H9 (cell line): Measurements from ENCODE around the gene PER2. TPM values are rescaled to one million over a fixed set of nuclear protein-coding genes. Genes with fewer than 3 reads are reported as not detected.

Experiments used
- DNase-seq: peaks from one replicate; pipeline ENCODE4 v3.0.0-alpha.2; 2017
- H2AFZ ChIP-seq: one replicate; pipeline ENCODE4 v1.6.1; 2013; ENCODE audit warnings: mild to moderate bottlenecking, low read length, control low read depth, moderate library complexity
- H2AK5ac ChIP-seq: 2 replicates; pipeline ENCODE4 v1.6.1; 2013; ENCODE audit warnings: low read length, control low read depth, mixed read lengths; ENCODE audit not compliant: insufficient read length
- H2BK120ac ChIP-seq: one replicate; pipeline ENCODE4 v1.6.1; 2013; ENCODE audit warnings: low read depth, mild to moderate bottlenecking, low read length, control low read depth, inconsistent platforms; ENCODE audit not compliant: poor library complexity, severe bottlenecking
- H2BK12ac ChIP-seq: 2 replicates; pipeline ENCODE4 v1.6.1; 2013; ENCODE audit warnings: low read length, control low read depth, mixed read lengths, low read depth; ENCODE audit not compliant: insufficient read length
- H2BK15ac ChIP-seq: 2 replicates; pipeline ENCODE4 v1.6.1; 2013; ENCODE audit warnings: low read depth, low read length, control low read depth
- H2BK20ac ChIP-seq: one replicate; pipeline ENCODE4 v1.6.1; 2013; ENCODE audit warnings: low read depth, mild to moderate bottlenecking, low read length, control low read depth, inconsistent platforms; ENCODE audit not compliant: poor library complexity, severe bottlenecking
- H2BK5ac ChIP-seq: 2 replicates; pipeline ENCODE4 v1.6.1; 2013; ENCODE audit warnings: low read length, control low read depth, mixed read lengths; ENCODE audit not compliant: insufficient read length
- H3K14ac ChIP-seq: 2 replicates; pipeline ENCODE4 v1.6.1; 2013; ENCODE audit warnings: low read length, control low read depth; ENCODE audit not compliant: insufficient read depth
- H3K18ac ChIP-seq: 2 replicates; pipeline ENCODE4 v1.6.1; 2013; ENCODE audit warnings: low read depth, mild to moderate bottlenecking, mixed read lengths, low read length, control low read depth; ENCODE audit not compliant: insufficient read length
- H3K23ac ChIP-seq: 2 replicates; pipeline ENCODE4 v1.6.1; 2013; ENCODE audit warnings: low read length, control low read depth, mixed read lengths, low read depth; ENCODE audit not compliant: insufficient read length
- H3K23me2 ChIP-seq: 2 replicates; pipeline ENCODE4 v1.6.1; 2013; ENCODE audit warnings: low read depth, mild to moderate bottlenecking, mixed read lengths, low read length, control low read depth; ENCODE audit not compliant: insufficient read length, poor library complexity, severe bottlenecking
- H3K27ac ChIP-seq: 2 replicates; pipeline ENCODE4 v1.5.1; 2013; ENCODE audit warnings: low read length, control low read depth, mixed read lengths, low read depth; ENCODE audit not compliant: insufficient read length
- H3K27me3 ChIP-seq: 2 replicates; pipeline ENCODE4 v1.6.1; 2013; ENCODE audit warnings: low read length, control low read depth, inconsistent platforms; ENCODE audit not compliant: insufficient read depth
- H3K4ac ChIP-seq: 2 replicates; pipeline ENCODE4 v1.6.1; 2013; ENCODE audit warnings: low read depth, mild to moderate bottlenecking, control low read depth, inconsistent platforms, low read length, moderate library complexity
- H3K4me1 ChIP-seq: 2 replicates; pipeline ENCODE4 v1.6.1; 2013; ENCODE audit warnings: low read length, control low read depth, inconsistent platforms; ENCODE audit not compliant: insufficient read depth
- H3K4me2 ChIP-seq: 2 replicates; pipeline ENCODE4 v1.6.1; 2013; ENCODE audit warnings: low read length, control low read depth, mixed read lengths; ENCODE audit not compliant: insufficient read length, insufficient read depth
- H3K56ac ChIP-seq: 2 replicates; pipeline ENCODE4 v1.6.1; 2013; ENCODE audit warnings: low read depth, mild to moderate bottlenecking, mixed read lengths, low read length, control low read depth; ENCODE audit not compliant: insufficient read length
- H3K79me1 ChIP-seq: 2 replicates; pipeline ENCODE4 v1.6.1; 2013; ENCODE audit warnings: low read depth, mild to moderate bottlenecking, moderate library complexity, low read length, control low read depth, inconsistent platforms; ENCODE audit not compliant: insufficient read depth, poor library complexity, severe bottlenecking
- H3K79me2 ChIP-seq: 2 replicates; pipeline ENCODE4 v1.6.1; 2013; ENCODE audit warnings: low read length, control low read depth, inconsistent platforms; ENCODE audit not compliant: insufficient read depth
- H3K9ac ChIP-seq: 2 replicates; pipeline ENCODE4 v1.6.1; 2013; ENCODE audit warnings: low read length, control low read depth, mixed read lengths; ENCODE audit not compliant: insufficient read length; ENCODE audit errors: extremely low read depth
- H3K9me3 ChIP-seq: one replicate; pipeline ENCODE4 v1.6.1; 2013; ENCODE audit warnings: low read depth, low read length, inconsistent platforms; ENCODE audit not compliant: control insufficient read depth
- H3T11ph ChIP-seq: one replicate; pipeline ENCODE4 v1.6.1; 2013; ENCODE audit warnings: mild to moderate bottlenecking, low read length, control low read depth, inconsistent platforms
- H4K20me1 ChIP-seq: one replicate; pipeline ENCODE4 v1.6.1; 2013; ENCODE audit not compliant: control insufficient read depth, insufficient read length, insufficient read depth
- H4K5ac ChIP-seq: 2 replicates; pipeline ENCODE4 v1.6.1; 2013; ENCODE audit warnings: low read depth, mild to moderate bottlenecking, mixed read lengths, low read length, control low read depth; ENCODE audit not compliant: insufficient read length
- H4K8ac ChIP-seq: replicated peaks from 2 replicates; pipeline ENCODE4 v1.6.1; 2013; ENCODE audit warnings: low read length, control low read depth, mixed read lengths, low read depth; ENCODE audit not compliant: insufficient read length
- H4K91ac ChIP-seq: 2 replicates; pipeline ENCODE4 v1.6.1; 2013; ENCODE audit warnings: low read depth, mild to moderate bottlenecking, moderate library complexity, mixed read lengths, low read length, control low read depth; ENCODE audit not compliant: insufficient read length
- H3K27ac Mint-ChIP-seq, 3 experiments: 2 replicates in 2 of 3; 3 replicates in 1 of 3; pipeline ENCODE4 v1.8.0; 2020 to 2021; ENCODE audit warnings: mixed read lengths in 3 of 3, mild to moderate bottlenecking in 1 of 3, moderate library complexity in 1 of 3
- H3K27me3 Mint-ChIP-seq: 2 replicates; pipeline ENCODE4 v1.8.0; 2021; ENCODE audit warnings: low read depth, mild to moderate bottlenecking, moderate library complexity, mixed read lengths
- H3K36me3 Mint-ChIP-seq, 3 experiments: 2 replicates in 2 of 3; 3 replicates in 1 of 3; pipeline ENCODE4 v1.8.0; 2020 to 2021; ENCODE audit warnings: low read depth in 3 of 3, mixed read lengths in 3 of 3; ENCODE audit not compliant: insufficient read depth in 1 of 3
- H3K4me1 Mint-ChIP-seq, 2 experiments: 2 replicates each; pipeline ENCODE4 v1.8.0; 2020; ENCODE audit warnings: mixed read lengths in 2 of 2
- H3K4me3 Mint-ChIP-seq, 2 experiments: 2 replicates in 1 of 2; 3 replicates in 1 of 2; pipeline ENCODE4 v1.8.0; 2020 to 2021; ENCODE audit warnings: mild to moderate bottlenecking in 2 of 2, mixed read lengths in 2 of 2, moderate library complexity in 1 of 2
- H3K9me3 Mint-ChIP-seq, 2 experiments: 2 replicates in 1 of 2; 3 replicates in 1 of 2; pipeline ENCODE4 v1.8.0; 2020; ENCODE audit warnings: mild to moderate bottlenecking in 2 of 2, mixed read lengths in 2 of 2, moderate library complexity in 1 of 2
- CTCF ChIP-seq: fragments of 200-600 bp; sonication (generic); conservative IDR thresholded peaks from 3 replicates; pipeline ENCODE4 v1.8.0; 2021; ENCODE audit warnings: antibody characterized with exemption, mild to moderate bottlenecking
- WGBS: extraction: QIAGEN DNeasy Blood & Tissue Kit; methylation state at CpG from one replicate; pipeline ENCODE4 v1.1.7; 2013; ENCODE audit warnings: missing lambda C conversion rate, low lambda C conversion rate, mixed read lengths; ENCODE audit not compliant: insufficient read length; ENCODE audit errors: extremely low coverage; 5-methylcytosine and 5-hydroxymethylcytosine counted together
- total RNA-seq: library from RNA; stranded (reverse); gene quantifications from 2 replicates; pipeline ENCODE4 v1.2.1, GENCODE V29; 2021

The PER2 gene
- total RNA-seq, 1 experiment from 2014 or later: 12.9 TPM

DNA sequence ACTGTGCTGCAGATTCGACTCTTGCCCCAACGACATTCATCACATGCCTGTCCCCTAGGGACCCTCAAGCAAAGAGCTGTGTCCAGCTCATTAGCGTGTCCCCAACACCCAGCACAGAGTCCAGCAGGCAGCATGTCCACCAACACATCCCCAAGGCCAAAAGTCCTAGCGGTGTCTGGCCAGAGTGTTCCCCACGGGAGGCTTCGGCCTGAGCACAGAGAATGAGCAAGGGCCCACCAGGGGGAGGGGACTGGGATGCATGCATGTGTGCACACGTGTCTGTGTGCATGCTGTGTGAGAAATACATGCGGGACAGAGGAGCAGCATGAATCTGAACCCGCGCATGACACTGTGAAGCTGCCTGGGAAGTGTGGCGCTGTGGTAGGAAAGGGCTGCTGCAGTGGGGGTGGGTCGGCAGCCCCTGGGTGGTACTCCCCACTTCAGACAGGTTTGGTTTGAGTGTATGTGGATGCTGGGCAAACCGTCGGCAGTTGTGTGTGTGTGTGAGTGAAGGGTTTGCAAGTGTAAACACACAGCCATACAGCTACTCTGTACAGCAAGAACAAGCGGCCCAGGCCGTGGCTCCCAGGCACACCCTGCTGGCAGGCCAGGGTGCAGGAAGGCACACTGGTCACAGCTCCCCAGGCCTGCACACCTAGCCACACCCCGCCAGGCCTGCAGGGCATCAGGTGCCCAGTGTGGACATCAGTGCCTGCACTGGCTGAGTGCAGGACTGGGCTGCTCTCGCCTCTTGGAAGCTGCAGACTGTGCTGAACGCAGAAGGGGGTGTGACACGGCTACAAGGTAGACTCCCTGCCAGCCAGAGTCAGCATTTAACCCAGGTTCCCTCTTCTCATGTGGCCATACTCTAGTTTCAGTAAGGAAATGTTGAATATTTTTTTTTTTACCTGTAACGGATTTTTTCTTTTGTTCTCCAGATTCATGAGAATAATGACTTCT lies 29.1 kb downstream of the PER2 start:
- no peak overlapping the region for H2AK5ac ChIP-seq
- H2BK12ac ChIP-seq: no peak overlapping the region
- H3K4me2 ChIP-seq: no peak overlapping the region
- no peak overlapping the region for H2BK20ac ChIP-seq
- no peaks in the 10 kb centered on the region for H3K23me2 ChIP-seq
- H3K9ac ChIP-seq: no peak overlapping the region
- no peak for TF ChIP-seq CTCF
- H3K56ac ChIP-seq: no peak overlapping the region
- no peak overlapping the region for H4K8ac ChIP-seq
- no peak overlapping the region for H2AFZ ChIP-seq
- H3K4me1 ChIP-seq: no peaks in the 10 kb centered on the region
- H3K18ac ChIP-seq: no peak overlapping the region
- H3K4me1 Mint-ChIP-seq: peaks cover 5 to 8% of the 10 kb centered on the region in 2 experiments
- H3K27me3 Mint-ChIP-seq: no peaks in the 10 kb centered on the region
- no peaks in the 10 kb centered on the region for H3K27me3 ChIP-seq
- no peak overlapping the region for H3K27ac ChIP-seq
- no peak overlapping the region for H4K91ac ChIP-seq
- no peaks in the 10 kb centered on the region for H3K9me3 Mint-ChIP-seq
- no peak overlapping the region for H2BK5ac ChIP-seq
- no peak overlapping the region for H2BK120ac ChIP-seq
- H3K36me3 Mint-ChIP-seq: peaks cover 6 to 30% (median 23%) of the 10 kb centered on the region in 3 experiments; a peak in 6 of 7 replicates
- H3K4me3 Mint-ChIP-seq: no peak overlapping the region; a peak in 2 of 5 replicates
- no peaks in the 10 kb centered on the region for H3K9me3 ChIP-seq
- WGBS: no CpG with 5 or more reads among the region's 21 CpGs
- H3K27ac Mint-ChIP-seq: no peak overlapping the region; a peak in 1 of 7 replicates
- H4K20me1 ChIP-seq: no peaks in the 10 kb centered on the region
- H2BK15ac ChIP-seq: no peak overlapping the region
- H3K14ac ChIP-seq: no peak overlapping the region
- no peak overlapping the region for H3K4ac ChIP-seq
- H4K5ac ChIP-seq: no peak overlapping the region
- no peak overlapping the region for H3K23ac ChIP-seq
- no peaks in the 10 kb centered on the region for H3K79me2 ChIP-seq
- no peaks in the 10 kb centered on the region for H3K79me1 ChIP-seq
- no peak overlapping the region for H3T11ph ChIP-seq
- DNase-seq: no peak
